ENCODE results near the gene PINLYP.
"Not testable (repeated sequence)": the region's sequence is repeated elsewhere in the genome, so short reads cannot be mapped to it uniquely, and the experiment has no call there.

The PINLYP gene

DNA sequence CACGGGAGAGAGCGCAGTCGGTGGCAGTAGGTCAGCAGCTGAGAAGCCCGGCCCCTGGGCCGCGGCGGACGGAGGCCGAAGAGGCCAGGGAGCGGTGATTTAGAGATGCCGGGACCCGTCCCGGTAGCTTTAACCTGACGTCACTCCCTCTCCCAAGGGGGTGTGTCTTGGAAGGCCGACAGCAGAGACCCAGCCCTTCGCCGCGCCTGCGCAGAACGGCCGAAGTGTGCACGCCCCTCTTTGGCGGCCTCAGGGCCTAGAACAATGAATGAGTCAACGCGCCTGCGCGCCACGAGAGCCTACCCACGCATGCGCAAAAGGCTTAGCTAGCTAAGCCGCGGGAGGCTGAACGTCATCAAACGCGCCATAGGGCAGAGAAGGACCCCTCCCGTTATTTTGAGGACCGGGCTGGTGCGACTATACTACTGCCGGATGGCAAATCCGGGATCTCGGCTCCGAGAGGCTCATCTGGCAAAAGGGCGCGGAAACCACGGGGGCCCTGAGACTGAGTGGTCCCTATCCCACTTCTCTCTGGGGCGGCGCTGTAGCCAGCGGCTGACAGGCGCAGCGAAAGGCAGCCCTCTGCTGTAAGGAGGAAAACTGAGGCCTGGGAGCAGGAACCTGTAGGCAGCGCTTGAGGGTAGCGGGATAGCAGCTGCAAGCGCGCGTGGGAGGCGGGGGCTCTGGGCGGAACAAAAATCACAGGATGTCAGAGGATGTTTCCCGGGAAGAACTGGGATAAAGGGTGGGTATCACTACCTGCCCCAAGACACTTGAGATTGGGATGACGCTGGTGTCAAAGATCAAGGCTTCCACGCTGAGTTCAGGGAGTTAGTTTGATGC is 20.6 kb downstream of the PINLYP start, which contains the start of the genes IRGQ and ZNF576:
TSS of gene IRGQ (minus strand) at position 136 of the 843 bp plus-strand sequence. CDS start 796 bp downstream, outside the sequence.
TSS of gene ZNF576 (plus strand) at position 597 of the 843 bp plus-strand sequence. CDS start 514 bp downstream, outside the sequence.
- peak; percentile 99 for DNase-seq (ENCODE audit: low spot score)
- in situ Hi-C loops (cut with MboI; ENCODE audit: low sequenced_read_pairs, unreplicated experiment) = no loop called here
- no peak for TF ChIP-seq CTCF (IDR thresholded peaks at IDR 0.05; ENCODE audit: borderline replicate concordance, control extremely low read depth, extremely low read depth, insufficient read depth, missing control alignments)

DNA sequence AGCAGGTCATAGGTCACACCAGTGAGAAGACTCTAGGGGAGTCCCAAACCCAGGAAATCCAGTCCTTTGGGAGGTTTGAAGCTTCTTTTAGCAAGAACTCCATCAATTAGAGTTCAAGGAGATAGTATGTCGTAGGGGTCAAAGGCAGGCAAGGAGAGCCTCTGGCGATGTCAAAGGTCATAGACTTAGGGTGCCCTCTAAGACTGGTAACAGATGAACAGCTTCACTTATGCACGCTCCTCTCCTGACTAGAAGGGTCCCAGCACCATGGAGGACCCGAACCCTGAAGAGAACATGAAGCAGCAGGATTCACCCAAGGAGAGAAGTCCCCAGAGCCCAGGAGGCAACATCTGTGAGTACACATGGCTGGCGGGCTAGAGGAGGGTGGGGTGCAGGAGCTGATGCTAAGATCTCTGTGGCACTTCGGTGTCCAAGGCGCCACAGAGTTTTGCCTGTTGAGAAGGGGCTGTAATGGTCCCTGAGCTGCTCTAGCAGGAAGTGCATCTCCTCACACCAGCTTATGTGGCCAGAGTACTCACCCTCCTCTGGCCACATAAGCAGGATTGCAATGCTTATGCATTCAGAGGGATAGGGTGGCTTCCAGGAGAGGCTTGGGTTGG is 21.4 kb downstream of the PINLYP start:
- in situ Hi-C loops (cut with MboI; ENCODE audit: low sequenced_read_pairs, unreplicated experiment) = no loop called here
- no peak for DNase-seq (ENCODE audit: low spot score)
- TF ChIP-seq CTCF (IDR thresholded peaks at IDR 0.05; ENCODE audit: borderline replicate concordance, control extremely low read depth, extremely low read depth, insufficient read depth, missing control alignments) = no peak

DNA sequence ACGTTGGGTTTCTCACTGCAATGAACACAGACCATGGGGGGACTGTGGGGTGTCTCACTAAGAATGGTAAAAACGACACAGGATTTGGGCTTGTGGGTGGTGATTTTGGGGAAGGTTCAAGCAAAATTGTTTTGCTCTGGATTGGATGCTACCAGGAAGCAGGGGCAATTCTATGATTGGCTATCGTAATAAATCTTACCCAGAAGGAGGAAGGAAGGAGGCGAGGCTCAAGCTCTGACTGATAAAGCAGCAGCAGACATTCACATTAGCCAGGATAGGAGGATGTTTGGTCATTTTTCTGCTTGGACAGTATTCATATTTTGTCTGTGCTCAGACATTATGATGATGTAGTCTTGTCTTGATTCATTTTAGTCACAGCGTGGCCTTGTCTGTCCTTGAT is 22.3 kb downstream of the PINLYP start:
- in situ Hi-C loops (cut with MboI; ENCODE audit: low sequenced_read_pairs, unreplicated experiment) = no loop called here
- no peak for DNase-seq (ENCODE audit: low spot score)
- no peak for TF ChIP-seq CTCF (IDR thresholded peaks at IDR 0.05; ENCODE audit: borderline replicate concordance, control extremely low read depth, extremely low read depth, insufficient read depth, missing control alignments)

GRCh38 chr19:43598445-43599240 is 23.0 kb downstream of the PINLYP start:
- in situ Hi-C loops (cut with MboI; ENCODE audit: low sequenced_read_pairs, unreplicated experiment) = no loop called here
- TF ChIP-seq CTCF (IDR thresholded peaks at IDR 0.05; ENCODE audit: borderline replicate concordance, control extremely low read depth, extremely low read depth, insufficient read depth, missing control alignments) = no peak
- DNase-seq (ENCODE audit: low spot score) = no peak

- no peak for DNase-seq (ENCODE audit: low spot score)
- TF ChIP-seq CTCF (IDR thresholded peaks at IDR 0.05; ENCODE audit: borderline replicate concordance, control extremely low read depth, extremely low read depth, insufficient read depth, missing control alignments) = no peak
- in situ Hi-C loops (cut with MboI; ENCODE audit: low sequenced_read_pairs, unreplicated experiment) = no loop called here
These were observed 24.2 kb downstream of the PINLYP start for GRCh38 chr19:43599635-43600295.

DNA sequence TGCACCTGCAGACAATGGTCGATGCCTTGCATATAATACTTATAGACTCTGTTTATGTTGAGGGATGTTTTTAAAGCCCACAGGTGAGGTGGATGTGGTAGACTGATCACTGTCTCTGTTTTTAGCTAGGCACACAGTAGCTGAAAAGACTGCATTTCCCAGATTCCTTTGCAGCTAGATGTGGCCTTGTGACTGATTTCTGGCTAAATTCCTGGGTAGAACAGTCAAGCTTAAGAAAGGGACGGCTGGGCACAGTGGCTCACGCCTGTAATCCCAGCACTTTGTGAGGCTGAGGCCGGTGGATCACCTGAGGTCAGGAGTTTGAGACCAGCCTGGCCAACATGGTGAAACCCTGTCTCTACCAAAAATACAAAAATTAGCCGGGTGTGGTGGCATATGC is 24.7 kb downstream of the PINLYP start:
- in situ Hi-C loops (cut with MboI; ENCODE audit: low sequenced_read_pairs, unreplicated experiment); DNase-seq (ENCODE audit: low spot score): not testable (repeated sequence)

Measured in GM13976 (cell line).